Stimulated activated CD4-positive, alpha-beta T cell treated with anti-CD3 and anti-CD28 coated beads, Interleukin-2, amount 100 ng/mL, for 4 hours (primary cell): ENCODE measurements around the gene SESN3.
"Not testable (repeated sequence)": the region's sequence is repeated elsewhere in the genome, so short reads cannot be mapped to it uniquely, and the experiment has no call there.

ENCODE experiments used
- DNase-seq: peaks from one replicate; pipeline ENCODE4 v3.0.0-alpha.2; 2020; ENCODE audit warnings: low read depth

SESN3 gene

GRCh38 chr11:95218149-95218548 is 12.9 kb downstream of the SESN3 start:
- DNase-seq = no peak

GRCh38 chr11:95212609-95213008 is 18.4 kb downstream of the SESN3 start:
- DNase-seq = no peak

GRCh38 chr11:95209535-95209934 is 21.5 kb downstream of the SESN3 start:
- not testable (repeated sequence) for DNase-seq

GRCh38 chr11:95200781-95201457 is 30.1 kb downstream of the SESN3 start:
- no peak for DNase-seq

GRCh38 chr11:95195831-95196230 is 35.2 kb downstream of the SESN3 start:
- DNase-seq = no peak

- no peak for DNase-seq
These were observed 37.5 kb downstream of the SESN3 start for GRCh38 chr11:95193541-95193940.

- DNase-seq = no peak
These were observed 38.3 kb downstream of the SESN3 start for GRCh38 chr11:95192717-95193116.

GRCh38 chr11:95187723-95188122 is 43.3 kb downstream of the SESN3 start:
- no peak for DNase-seq

- no peak for DNase-seq
These were observed 48.6 kb downstream of the SESN3 start for GRCh38 chr11:95182397-95182796.

GRCh38 chr11:95175818-95176380 is 55.1 kb downstream of the SESN3 start:
- no peak for DNase-seq

GRCh38 chr11:95170294-95170693 is 60.7 kb downstream of the SESN3 start:
- DNase-seq = no peak

- DNase-seq = no peak
These were observed 64.2 kb downstream of the SESN3 start for GRCh38 chr11:95166781-95167180.

GRCh38 chr11:95165638-95166037 is 65.4 kb downstream of the SESN3 start:
- no peak for DNase-seq

- DNase-seq = no peak
These were observed 67.9 kb downstream of the SESN3 start for GRCh38 chr11:95163106-95163505.

GRCh38 chr11:95161248-95161647 is 69.8 kb downstream of the SESN3 start:
- no peak for DNase-seq

- no peak for DNase-seq
These were observed 73.2 kb downstream of the SESN3 start for GRCh38 chr11:95157824-95158223.

GRCh38 chr11:95156916-95157541 is 74.0 kb downstream of the SESN3 start:
- DNase-seq = no peak

GRCh38 chr11:95156133-95156721 is 74.8 kb downstream of the SESN3 start:
- no peak for DNase-seq

GRCh38 chr11:95155385-95155784 is 75.6 kb downstream of the SESN3 start:
- no peak for DNase-seq

GRCh38 chr11:95154514-95154913 is 76.5 kb downstream of the SESN3 start:
- DNase-seq = peak; percentile 45

- DNase-seq = no peak
These were observed 77.2 kb downstream of the SESN3 start for GRCh38 chr11:95153857-95154246.

GRCh38 chr11:95152876-95153856 is 77.8 kb downstream of the SESN3 start:
- no peak for DNase-seq
